Left lung (tissue), 14 donors: ENCODE results near the gene PRR23B. TPM values are rescaled to one million over a fixed set of nuclear protein-coding genes. Genes with fewer than 3 reads are reported as not detected.

Source experiments
- ATAC-seq: fragments of 200-7000 bp; cut with Tn5 transposase; one replicate; pipeline ENCODE4 v1.9.1; 2020; ENCODE audit warnings: moderate library complexity
- DNase-seq, 4 donors: peaks; one replicate each; pipeline ENCODE4 v3.0.0-alpha.2; 2013 to 2020
- H3K27ac ChIP-seq, 2 donors: fragments of 200-600 bp; sonication (generic) in 1 of 2; one replicate each; pipeline versions ENCODE4 v1.5.0 to v1.8.0; 2020 to 2021
- H3K27me3 ChIP-seq, 2 donors: fragments of 200-600 bp; sonication (generic) in 1 of 2; one replicate each; pipeline versions ENCODE4 v1.5.0 to v1.8.0; 2020 to 2021
- H3K36me3 ChIP-seq, 2 donors: fragments of 200-600 bp; sonication (generic) in 1 of 2; one replicate each; pipeline versions ENCODE4 v1.5.0 to v1.8.0; 2020 to 2021
- H3K4me1 ChIP-seq, 2 donors: fragments of 200-600 bp; one replicate each; pipeline ENCODE4 v1.8.0; 2021
- H3K4me3 ChIP-seq, 2 donors: fragments of 200-600 bp; sonication (generic) in 1 of 2; one replicate each; pipeline versions ENCODE4 v1.5.0 to v1.8.0; 2020 to 2021; ENCODE audit warnings: mild to moderate bottlenecking in 1 of 2
- H3K9me3 ChIP-seq, 2 donors: fragments of 200-600 bp; sonication (generic) in 1 of 2; one replicate each; pipeline versions ENCODE4 v1.5.0 to v1.8.0; 2020 to 2021
- CTCF ChIP-seq, 2 donors: fragments of 200-600 bp; sonication (generic) in 1 of 2; IDR thresholded peaks; one replicate each; pipeline versions ENCODE4 v1.5.0 to v1.8.0; 2021; ENCODE audit warnings: antibody characterized with exemption in 2 of 2
- intact Hi-C, 2 donors: fragments of 100-400 bp; cut with DNase I; formaldehyde crosslinking; loops; one replicate each; pipeline versions ENCODE4 v1.11.2 to v1.14.2; 2022
- long read RNA-seq, 12 donors: library from polyadenylated mRNA in 2 of 12; unstranded in 2 of 12; transcript quantifications; one replicate each; pipeline ENCODE4 v2.0.0 and lab custom pipeline, GENCODE V29; 2019 to 2026
- polyA plus RNA-seq, 6 donors: library from polyadenylated mRNA; unstranded; fragments of 120-200 nt; gene quantifications; one replicate each; pipeline ENCODE4 v1.2.1, GENCODE V29; 2013; ENCODE audit not compliant: insufficient read length in 6 of 6
- total RNA-seq, 2 donors: library from RNA; stranded (reverse); fragmentation: NEBNext Ultra II Directional; extraction: Animal tissue kit (Norgen Biotek cat#: 25700); gene quantifications; one replicate each; pipeline ENCODE4 v1.2.1, GENCODE V29; 2021
- donor health status: DM: no; HTN: yes; CAD: no.
- donor health status: DM: no; HTN: no; CAD: no.

PRR23B gene
- total RNA-seq (not detected), polyA plus RNA-seq (not detected)
- long read RNA-seq, donor 1: 0 reads
- long read RNA-seq, donor 2: 0 reads
- long read RNA-seq, donor 3: 0 reads
- long read RNA-seq, donor 4: 0 reads
- long read RNA-seq, donor 5: 0 reads
- long read RNA-seq, donor 6: 0 reads
- long read RNA-seq, donor 7: 0 reads
- long read RNA-seq, donor 8: 0 reads
- long read RNA-seq, donor 9: 0 reads
- long read RNA-seq, donor 10: 0 reads
- long read RNA-seq, donor 11, partial matches to known transcripts: 0 of 1 reads
- long read RNA-seq, donor 11, other reads (novel, unspliced or antisense): 0 of 1 reads
- long read RNA-seq, donor 12: 0 reads

- Histone ChIP-seq H3K36me3 (no peaks in the 10 kb centered on the region), H3K4me3 (no peak within 1 kb of the TSS), H3K9me3 (peaks cover 0 to 17% of the 10 kb centered on the region in 2 donors), H3K27ac (no peak within 1 kb of the TSS), H3K4me1 (no peaks in the 10 kb centered on the region), H3K27me3 (peaks cover 0 to 16% of the 10 kb centered on the region in 2 donors)
- DNase-seq (no peak), ATAC-seq (no peak)
- TF ChIP-seq CTCF (IDR thresholded peaks at IDR 0.05): no peak
- intact Hi-C loops: no loop called here
Measured at GRCh38 chr3:139020868-139021234, at the start of gene PRR23B. Gene PRR23B, minus strand, starts transcription at chr3:139020926. Its CDS starts 265 bp downstream, at chr3:139020661.

DNA sequence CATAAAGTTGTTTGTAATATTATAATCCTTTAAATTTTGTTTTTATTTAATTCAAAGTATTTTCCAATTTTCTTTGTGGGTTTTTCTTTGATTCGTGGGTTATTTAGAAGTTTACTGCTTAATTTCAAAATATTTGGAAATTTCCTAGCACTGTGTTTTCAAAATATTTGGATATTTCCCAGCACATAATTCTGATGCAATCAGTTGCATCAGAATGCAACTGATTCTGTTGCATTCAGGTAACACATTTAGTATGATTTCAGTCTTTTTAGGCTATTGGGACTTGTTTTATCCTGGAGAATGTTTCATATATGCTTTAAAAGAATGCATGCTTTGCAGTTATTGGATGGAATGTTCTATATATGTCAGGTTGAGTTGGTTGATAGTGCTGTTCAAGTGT, 42.2 kb upstream of the PRR23B start:
- Histone ChIP-seq H3K4me1 (no peaks in the 10 kb centered on the region), H3K27ac (no peak overlapping the region), H3K4me3 (no peak overlapping the region), H3K36me3 (no peaks in the 10 kb centered on the region), H3K9me3 (no peaks in the 10 kb centered on the region), H3K27me3 (no peaks in the 10 kb centered on the region)
- no peak for TF ChIP-seq CTCF (IDR thresholded peaks at IDR 0.05)
- intact Hi-C loops: no loop called here
- DNase-seq: no peak
- no peak for ATAC-seq

DNA sequence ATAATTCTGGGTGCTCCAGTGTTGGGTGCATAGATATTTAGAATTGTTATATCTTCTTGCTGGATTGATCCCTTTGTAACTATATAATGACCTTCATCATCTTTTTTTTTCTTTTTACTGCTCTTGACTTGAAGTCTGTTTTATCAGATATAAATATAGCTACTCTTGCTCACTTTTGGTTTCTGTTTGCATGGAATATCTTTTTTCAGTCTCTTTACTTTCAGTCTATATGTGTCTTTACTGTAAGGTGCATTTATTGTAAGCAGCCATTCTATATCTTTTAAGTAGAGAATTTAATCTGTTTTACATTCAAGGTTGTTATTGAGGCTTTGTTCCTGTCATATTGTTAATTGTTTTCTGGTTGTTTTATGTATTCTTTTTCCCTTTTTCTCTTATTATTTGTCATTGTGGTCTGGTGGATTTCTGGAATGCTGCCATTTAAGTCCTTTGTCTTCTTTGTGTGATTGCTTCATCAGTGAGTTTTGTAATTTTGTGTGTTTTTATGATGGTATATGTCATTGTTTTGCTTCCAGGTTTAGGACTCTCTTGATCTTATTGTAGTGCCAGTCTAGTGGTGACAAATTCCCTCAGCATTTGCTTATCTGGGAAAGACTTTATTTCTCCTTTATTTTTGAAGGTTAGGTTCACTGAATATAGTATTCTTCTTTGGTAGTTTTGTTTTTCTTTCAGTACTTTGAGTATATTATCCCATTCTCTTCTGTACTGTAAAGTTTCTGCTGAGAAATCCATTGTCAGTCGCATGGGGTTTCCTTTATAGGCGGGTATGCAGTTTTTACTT, 32.3 kb upstream of the PRR23B start:
- ATAC-seq (no peak), DNase-seq (no peak)
- no peak overlapping the region for H3K4me3 ChIP-seq
- no peaks in the 10 kb centered on the region for H3K27me3 ChIP-seq
- H3K9me3 ChIP-seq: peaks cover 0 to 36% of the 10 kb centered on the region in 2 donors
- no peak overlapping the region for H3K27ac ChIP-seq
- no peaks in the 10 kb centered on the region for H3K4me1 ChIP-seq
- H3K36me3 ChIP-seq: no peaks in the 10 kb centered on the region
- no peak for TF ChIP-seq CTCF (IDR thresholded peaks at IDR 0.05)
- intact Hi-C loops: no loop called here

- no peak for ATAC-seq
- H3K4me3 ChIP-seq: no peak within 1 kb of the TSS
- DNase-seq: no peak
- peaks cover 0 to 25% of the 10 kb centered on the region in 2 donors for H3K9me3 ChIP-seq
- no peaks in the 10 kb centered on the region for H3K36me3 ChIP-seq
- intact Hi-C loops: no loop called here
- peaks cover 0 to 19% of the 10 kb centered on the region in 2 donors for H3K27me3 ChIP-seq
- H3K27ac ChIP-seq: no peak within 1 kb of the TSS
- no peaks in the 10 kb centered on the region for H3K4me1 ChIP-seq
- no peak for TF ChIP-seq CTCF (IDR thresholded peaks at IDR 0.05)
Measured at GRCh38 chr3:139044366-139045210, 23.9 kb upstream of the PRR23B start, which contains the start of gene PRR23C. Gene PRR23C, minus strand, starts transcription at chr3:139044892. Its CDS starts 272 bp downstream, at chr3:139044620.
